HG03460 (cell line): ENCODE measurements around the gene LILRB3.
A peak's percentile ranks its signal among the peaks of the same experiment; 100 is the strongest.
"Not testable (repeated sequence)": the region's sequence is repeated elsewhere in the genome, so short reads cannot be mapped to it uniquely, and the experiment has no call there.

ENCODE experiments used
- ATAC-seq: cut with Tn5 transposase; IDR thresholded peaks from one replicate; pipeline ENCODE4 v1.9.1; 2021; ENCODE audit not compliant: unreplicated experiment

Gene LILRB3

GRCh38 chr19:54191011-54191810 lies 31.6 kb downstream of the LILRB3 start, which contains the start of gene TSEN34:
Gene TSEN34, plus strand, starts transcription at chr19:54191308. Its CDS starts 57 bp downstream, at chr19:54191365.
- peak; percentile 19 for ATAC-seq

GRCh38 chr19:54190503-54191010 lies 32.2 kb downstream of the LILRB3 start:
- ATAC-seq, result peak; percentile 50

DNA sequence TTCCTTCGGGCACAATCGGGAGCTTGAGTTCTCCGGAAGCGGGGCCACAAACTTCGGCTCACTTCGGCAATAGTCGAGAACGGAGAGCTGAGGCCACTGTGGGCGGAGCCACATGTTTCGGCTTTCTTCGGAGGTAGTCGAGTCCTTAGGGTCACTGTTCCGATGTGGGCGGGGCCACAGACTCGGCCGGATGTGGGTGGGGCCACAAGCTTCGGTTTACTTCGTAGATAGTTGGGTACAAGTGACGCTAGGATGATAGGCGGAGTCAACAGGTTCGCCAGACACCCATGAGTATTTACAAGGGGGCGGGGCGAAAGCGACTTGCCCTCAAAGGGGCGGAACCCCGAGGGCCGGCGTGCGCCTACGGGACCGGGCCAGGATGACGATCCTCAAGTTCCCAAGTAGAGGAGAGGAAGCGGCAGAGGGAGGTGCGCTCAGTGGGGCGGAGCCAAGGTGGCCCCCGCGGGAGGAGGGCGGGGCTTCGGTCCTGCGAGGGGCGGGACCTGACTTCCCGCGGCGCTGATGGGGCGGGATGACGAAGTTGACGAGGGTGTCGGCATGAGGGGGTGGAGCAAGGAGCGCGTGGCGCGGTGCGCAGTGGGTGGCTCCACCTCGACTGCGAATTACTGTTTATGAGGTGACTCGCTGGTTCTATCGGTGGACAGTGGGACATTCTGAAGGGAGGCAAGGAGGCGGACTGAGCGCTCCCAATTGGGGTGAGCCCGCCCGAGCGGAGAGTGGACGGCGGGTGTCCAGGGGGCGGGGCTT lies 32.9 kb downstream of the LILRB3 start:
- ATAC-seq, result peak; percentile 42

GRCh38 chr19:54189145-54189734 lies 33.6 kb downstream of the LILRB3 start, which contains the start of gene MBOAT7:
Gene MBOAT7, minus strand, starts transcription at chr19:54189580. Its CDS starts 1,072 bp downstream, at chr19:54188508.
- ATAC-seq, result peak; percentile 21

DNA sequence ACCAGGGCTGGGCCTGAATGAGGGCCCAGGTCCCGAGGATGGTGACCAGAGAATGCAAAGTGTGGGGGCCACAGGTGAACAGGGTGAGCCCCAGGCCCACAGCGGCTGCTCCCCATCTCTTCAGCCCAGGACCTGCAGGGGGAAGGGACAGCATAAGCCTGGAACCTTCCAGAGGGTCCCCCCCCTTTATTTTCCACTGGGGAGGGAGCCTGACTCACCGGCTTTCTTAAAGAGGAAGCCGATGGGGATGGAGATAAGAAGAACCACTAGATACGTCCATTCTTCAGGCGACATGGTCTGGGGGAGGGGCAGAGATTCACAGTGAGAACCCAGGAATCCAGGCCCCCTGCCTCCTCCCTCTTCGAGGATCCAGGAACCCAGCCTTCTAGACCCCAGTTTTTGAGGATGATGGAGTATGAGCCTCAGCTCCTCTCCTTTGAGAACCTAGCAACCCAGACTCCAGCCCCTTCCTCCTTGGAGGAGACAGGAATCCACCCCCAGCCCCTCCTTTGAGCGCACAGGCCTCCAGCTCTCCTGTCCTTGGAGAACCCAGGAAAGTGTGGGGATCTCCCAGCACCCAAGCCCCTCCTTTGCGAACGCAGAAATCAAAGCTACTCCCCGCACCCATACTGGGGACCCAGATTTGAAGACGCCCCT lies 34.5 kb downstream of the LILRB3 start:
- no peak for ATAC-seq

DNA sequence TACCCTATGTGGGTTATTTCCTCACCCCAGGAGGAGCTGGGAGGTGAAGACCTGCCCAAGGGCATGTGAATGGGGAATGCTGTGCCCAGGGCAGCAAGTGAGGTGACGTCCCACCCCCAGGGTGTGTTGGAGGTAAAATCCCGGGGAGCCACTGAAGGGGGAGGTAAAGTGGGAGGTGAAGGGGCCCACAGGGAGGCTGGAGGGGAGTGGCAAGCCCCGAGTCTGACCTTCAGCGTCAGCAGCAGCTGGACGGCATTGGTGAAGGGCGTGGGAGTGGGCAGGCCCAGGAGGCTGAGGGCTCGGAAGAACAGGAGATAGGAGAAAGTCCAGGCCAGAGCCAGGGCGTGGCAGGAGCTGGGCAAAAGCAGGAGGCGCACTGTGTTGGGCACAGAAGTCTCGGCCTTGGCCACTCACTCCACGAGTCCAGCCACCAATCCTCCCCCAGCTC lies 35.8 kb downstream of the LILRB3 start:
- no peak for ATAC-seq

- no peak for ATAC-seq
Observed at GRCh38 chr19:54186351-54186750, 36.5 kb downstream of the LILRB3 start.

GRCh38 chr19:54183431-54183830 lies 39.4 kb downstream of the LILRB3 start:
- no peak for ATAC-seq

DNA sequence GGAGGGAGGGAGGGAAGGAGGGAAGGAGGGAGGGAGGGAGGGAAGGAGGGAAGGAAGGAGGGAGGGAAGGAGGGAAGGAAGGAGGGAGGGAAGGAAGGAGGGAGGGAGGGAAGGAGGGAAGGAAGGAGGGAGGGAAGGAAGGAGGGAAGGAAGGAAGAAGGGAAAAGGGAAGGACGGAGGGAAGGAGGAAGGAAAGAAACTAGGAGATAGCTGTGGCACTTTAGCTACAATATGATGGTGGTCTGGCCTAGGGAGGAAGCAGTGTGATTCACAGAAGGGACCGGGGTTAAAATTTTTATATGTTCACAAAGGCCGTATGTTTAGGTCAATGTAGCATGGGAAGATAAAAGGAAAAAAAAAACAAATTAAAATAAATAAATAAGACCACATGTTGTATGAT lies 40.9 kb downstream of the LILRB3 start:
- not testable (repeated sequence) for ATAC-seq

GRCh38 chr19:54180691-54181091 lies 42.1 kb downstream of the LILRB3 start:
- ATAC-seq, result no peak

DNA sequence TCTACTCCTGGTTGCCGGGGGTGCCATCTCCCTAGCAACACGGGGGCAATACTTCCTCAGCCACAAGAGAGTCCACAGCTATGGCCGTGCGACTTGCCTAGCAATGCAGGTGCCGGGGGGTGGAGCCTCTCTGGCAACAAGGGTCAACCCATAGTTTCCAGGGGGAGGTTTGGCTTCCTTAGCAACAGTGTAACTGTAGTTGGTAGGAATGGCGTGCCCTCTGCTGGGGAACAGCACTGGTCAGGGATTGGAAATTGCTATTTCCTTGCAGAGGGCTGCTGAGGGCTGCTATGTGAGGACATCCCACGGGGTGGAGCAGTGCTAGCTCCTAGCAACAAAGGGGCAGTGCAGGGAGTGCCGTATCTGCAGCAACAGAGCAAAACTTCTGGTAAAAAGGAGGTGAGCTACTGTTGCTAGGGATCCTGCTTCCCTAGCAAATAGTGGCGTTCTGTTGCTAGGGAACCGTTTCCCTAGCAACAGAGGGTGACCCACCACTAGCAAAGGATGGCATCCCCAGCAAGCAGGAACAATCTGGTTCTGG lies 42.8 kb downstream of the LILRB3 start:
- no peak for ATAC-seq

GRCh38 chr19:54179262-54179852 lies 43.5 kb downstream of the LILRB3 start:
- no peak for ATAC-seq

DNA sequence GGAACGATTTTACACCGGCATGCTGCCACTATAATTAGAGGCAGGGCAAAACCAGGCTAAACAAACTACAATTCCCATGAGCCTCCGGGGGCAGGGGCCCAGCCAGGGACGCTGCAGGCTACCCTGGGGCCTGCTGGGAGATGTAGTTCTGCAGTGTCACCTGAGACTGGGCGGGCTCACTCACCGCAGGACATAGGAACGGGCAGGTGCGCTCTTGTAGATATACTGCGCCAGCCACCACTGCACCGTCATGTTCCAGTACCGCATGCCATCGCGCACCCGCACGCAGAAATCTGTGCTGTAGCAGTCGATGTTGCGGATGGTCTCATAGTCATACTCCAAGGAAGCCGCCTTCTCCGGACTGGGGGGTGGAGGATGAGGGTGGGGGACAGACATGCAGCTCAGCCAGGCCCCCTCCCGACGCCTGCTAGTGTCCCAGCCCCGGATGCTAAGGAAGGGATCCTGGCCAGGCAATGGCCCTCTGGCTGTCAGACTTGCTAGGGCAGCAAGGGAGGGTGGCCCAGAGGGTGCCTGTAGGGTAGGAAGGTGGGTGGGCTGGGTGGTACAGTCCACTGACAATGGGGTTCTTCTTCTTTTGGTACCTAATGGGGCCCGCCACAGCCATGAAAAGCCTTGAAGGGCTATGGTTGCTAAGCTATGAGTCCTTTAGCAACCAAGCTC lies 44.1 kb downstream of the LILRB3 start:
- ATAC-seq, result no peak

DNA sequence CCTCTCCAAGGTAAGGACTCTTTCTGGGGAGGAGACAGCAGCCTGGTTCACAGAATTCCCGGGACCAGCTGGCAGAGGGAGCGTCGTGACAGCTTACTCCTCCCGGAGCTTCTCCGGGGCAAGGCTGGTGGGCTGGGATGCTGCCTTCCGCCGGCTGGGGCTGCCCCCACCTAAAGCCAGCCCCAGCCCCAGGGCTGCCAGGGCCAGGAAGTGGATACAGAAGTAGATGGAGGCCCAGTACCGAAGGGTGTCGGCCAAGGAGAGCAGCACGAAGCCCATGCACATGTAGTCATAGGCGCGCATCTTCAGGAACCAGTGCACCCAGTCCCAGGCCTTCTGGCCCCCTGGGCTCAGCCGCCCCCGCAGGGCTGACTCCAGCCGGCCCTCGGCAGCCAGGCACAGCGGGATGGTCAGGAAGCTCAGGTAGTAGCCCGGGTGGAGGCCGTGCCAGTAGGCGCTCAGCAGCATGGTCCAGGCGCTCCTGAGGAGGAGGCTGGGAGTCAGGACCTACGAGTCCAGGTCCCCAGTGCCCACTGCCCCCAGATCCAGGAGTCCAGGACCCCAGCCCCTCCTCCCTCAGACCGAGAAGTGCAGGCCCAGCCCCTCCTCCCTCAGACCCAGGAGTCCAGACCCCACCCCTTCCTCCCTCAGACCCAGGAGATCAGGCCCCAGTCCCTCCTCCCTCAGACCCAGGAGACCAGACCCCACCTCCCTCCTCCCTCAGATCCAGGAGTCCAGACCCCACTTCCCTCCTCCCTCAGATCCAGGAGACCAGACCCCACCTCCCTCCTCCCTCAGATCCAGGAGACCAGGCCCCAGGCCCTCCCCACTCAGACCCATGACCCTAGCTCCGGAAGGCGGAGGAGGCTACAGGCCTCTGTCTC lies 48.6 kb downstream of the LILRB3 start:
- no peak for ATAC-seq

GRCh38 chr19:54173359-54173699 lies 49.5 kb downstream of the LILRB3 start:
- ATAC-seq, result no peak

GRCh38 chr19:54172471-54173358 lies 50.1 kb downstream of the LILRB3 start, which contains the start of gene TMC4:
Gene TMC4, minus strand, starts transcription at chr19:54173160. Its CDS starts 43 bp downstream, at chr19:54173117.
- ATAC-seq, result no peak

GRCh38 chr19:54171736-54172431 lies 50.9 kb downstream of the LILRB3 start:
- ATAC-seq, result not testable (repeated sequence)
